Measurements from ENCODE around the gene SIRT2.

DNA sequence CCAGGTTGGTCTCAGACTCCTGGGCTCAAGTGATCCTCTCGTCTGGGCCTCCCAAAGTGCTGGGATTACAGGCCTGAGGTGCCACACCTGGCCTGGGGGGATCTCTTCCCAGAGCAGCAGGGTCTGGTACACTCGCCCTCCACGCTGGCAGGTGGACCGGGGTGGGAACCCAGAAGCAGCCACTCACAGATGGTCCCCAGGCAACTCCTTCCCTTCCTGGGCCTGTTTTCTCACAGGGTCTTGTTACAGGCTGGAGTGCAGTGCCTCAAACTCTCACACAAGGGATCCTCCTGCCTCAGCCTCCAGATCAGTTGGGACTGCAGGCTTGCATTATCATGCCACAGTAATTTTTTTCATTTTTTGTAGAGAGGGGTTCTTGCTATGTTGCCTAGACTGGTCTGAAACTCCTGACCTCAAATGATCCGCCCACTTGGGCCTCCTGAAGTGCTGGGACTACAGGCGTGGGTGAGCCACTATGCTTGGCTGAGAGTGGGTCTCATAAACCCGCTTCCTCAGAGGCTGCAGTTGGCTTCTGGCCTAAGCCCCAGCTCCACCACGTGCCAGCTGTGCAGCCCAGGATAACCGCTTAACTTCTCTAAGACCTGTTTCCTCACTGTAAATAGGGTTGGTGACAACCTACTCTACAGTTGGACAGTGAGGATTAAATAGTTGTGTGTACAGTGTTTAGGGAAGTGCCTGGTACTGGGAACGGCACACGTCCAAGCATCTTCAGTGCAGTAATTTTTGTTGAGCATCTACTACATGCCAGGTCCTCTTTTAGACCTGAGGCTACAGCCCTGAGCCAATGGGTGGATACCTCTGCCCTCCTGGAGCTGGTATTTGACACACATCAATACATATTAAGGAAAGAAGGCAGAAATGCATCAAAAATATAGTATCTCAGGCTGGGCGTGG, 13.4 kb upstream of the SIRT2 start:
- TF ChIP-seq, protein P1, sequence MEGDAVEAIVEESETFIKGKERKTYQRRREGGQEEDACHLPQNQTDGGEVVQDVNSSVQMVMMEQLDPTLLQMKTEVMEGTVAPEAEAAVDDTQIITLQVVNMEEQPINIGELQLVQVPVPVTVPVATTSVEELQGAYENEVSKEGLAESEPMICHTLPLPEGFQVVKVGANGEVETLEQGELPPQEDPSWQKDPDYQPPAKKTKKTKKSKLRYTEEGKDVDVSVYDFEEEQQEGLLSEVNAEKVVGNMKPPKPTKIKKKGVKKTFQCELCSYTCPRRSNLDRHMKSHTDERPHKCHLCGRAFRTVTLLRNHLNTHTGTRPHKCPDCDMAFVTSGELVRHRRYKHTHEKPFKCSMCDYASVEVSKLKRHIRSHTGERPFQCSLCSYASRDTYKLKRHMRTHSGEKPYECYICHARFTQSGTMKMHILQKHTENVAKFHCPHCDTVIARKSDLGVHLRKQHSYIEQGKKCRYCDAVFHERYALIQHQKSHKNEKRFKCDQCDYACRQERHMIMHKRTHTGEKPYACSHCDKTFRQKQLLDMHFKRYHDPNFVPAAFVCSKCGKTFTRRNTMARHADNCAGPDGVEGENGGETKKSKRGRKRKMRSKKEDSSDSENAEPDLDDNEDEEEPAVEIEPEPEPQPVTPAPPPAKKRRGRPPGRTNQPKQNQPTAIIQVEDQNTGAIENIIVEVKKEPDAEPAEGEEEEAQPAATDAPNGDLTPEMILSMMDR (IDR thresholded peaks at IDR 0.05), result no peak
- TF ChIP-seq POLR2A (IDR thresholded peaks at IDR 0.05), result no peak
